HUES6 (cell line): ENCODE data around the gene GGA3.
"Not testable (repeated sequence)": the region's sequence is repeated elsewhere in the genome, so short reads cannot be mapped to it uniquely, and the experiment has no call there.

Source experiments
- H3K27ac ChIP-seq: 2 replicates; pipeline ENCODE4 v1.7.0; 2013; ENCODE audit warnings: low read depth, mild to moderate bottlenecking, low read length, inconsistent platforms
- H3K27me3 ChIP-seq: 2 replicates; pipeline ENCODE4 v1.6.1; 2013; ENCODE audit warnings: low read length; ENCODE audit not compliant: control insufficient read depth, insufficient read depth
- H3K36me3 ChIP-seq: 2 replicates; pipeline ENCODE4 v1.6.1; 2013; ENCODE audit warnings: low read length; ENCODE audit not compliant: control insufficient read depth, insufficient read depth
- H3K4me1 ChIP-seq: 2 replicates; pipeline ENCODE4 v1.6.1; 2013; ENCODE audit warnings: low read length; ENCODE audit not compliant: control insufficient read depth, insufficient read depth
- H3K4me3 ChIP-seq: 2 replicates; pipeline ENCODE4 v1.5.1; 2013; ENCODE audit warnings: low read depth, low read length
- H3K9ac ChIP-seq: one replicate; pipeline ENCODE4 v1.6.1; 2013; ENCODE audit warnings: mild to moderate bottlenecking, low read length
- H3K9me3 ChIP-seq: 2 replicates; pipeline ENCODE4 v1.6.1; 2013; ENCODE audit warnings: low read depth, low read length; ENCODE audit not compliant: control insufficient read depth, insufficient read depth

The GGA3 gene, protein sequence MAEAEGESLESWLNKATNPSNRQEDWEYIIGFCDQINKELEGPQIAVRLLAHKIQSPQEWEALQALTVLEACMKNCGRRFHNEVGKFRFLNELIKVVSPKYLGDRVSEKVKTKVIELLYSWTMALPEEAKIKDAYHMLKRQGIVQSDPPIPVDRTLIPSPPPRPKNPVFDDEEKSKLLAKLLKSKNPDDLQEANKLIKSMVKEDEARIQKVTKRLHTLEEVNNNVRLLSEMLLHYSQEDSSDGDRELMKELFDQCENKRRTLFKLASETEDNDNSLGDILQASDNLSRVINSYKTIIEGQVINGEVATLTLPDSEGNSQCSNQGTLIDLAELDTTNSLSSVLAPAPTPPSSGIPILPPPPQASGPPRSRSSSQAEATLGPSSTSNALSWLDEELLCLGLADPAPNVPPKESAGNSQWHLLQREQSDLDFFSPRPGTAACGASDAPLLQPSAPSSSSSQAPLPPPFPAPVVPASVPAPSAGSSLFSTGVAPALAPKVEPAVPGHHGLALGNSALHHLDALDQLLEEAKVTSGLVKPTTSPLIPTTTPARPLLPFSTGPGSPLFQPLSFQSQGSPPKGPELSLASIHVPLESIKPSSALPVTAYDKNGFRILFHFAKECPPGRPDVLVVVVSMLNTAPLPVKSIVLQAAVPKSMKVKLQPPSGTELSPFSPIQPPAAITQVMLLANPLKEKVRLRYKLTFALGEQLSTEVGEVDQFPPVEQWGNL

DNA sequence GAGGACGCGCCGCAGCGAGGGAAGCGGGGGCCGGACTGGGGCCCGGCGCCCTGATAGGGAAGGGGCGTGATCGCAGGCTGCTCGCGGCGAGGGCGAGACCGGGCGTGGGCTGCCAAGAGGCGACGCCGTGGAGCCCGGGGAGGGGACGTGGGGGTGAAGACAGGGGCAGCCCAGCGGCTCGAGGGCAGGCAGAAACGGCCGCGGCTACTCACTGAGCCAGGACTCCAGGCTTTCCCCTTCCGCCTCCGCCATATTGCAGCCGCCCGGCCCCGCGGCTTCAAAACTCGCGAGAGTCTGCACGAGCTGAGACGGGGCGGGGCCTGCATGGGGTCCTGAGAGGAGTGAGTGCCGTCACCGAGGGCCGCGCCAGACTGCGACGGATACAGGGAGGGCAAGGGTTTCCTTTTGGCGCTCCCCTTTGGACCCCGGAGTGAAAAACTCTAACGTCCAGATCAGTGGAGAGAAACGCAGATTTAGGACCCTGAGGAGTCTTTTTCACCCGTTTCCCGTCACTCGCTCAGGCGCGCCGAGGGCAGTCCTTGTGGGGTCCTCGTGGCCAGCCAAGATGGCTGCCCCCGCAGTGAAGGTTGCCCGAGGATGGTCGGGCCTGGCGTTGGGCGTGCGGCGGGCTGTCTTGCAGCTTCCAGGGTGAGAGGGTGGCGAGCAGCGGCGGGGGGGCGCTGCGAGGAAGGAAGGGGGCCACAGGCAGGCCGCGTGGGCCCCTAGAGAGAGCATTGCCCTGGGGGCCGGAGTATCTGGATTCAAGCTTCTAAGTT, at the start of gene GGA3, which contains the start of gene MRPS7:
Gene GGA3 (minus strand): TSS at position 271 of the 776 bp plus-strand sequence. CDS start 19 bp downstream, at position 252.
Gene MRPS7 (plus strand): TSS at position 544 of the 776 bp plus-strand sequence. CDS start 22 bp downstream, at position 566.
- peak within 1 kb of the TSS; percentile 98 for H3K27ac ChIP-seq
- H3K36me3 ChIP-seq, result peaks cover 30% of the 10 kb centered on the region
- H3K27me3 ChIP-seq, result no peaks in the 10 kb centered on the region
- peaks cover 14% of the 10 kb centered on the region for H3K4me1 ChIP-seq
- no peaks in the 10 kb centered on the region for H3K9me3 ChIP-seq
- H3K4me3 ChIP-seq, result peak within 1 kb of the TSS; percentile 96
- peak within 1 kb of the TSS; percentile 99 for H3K9ac ChIP-seq

DNA sequence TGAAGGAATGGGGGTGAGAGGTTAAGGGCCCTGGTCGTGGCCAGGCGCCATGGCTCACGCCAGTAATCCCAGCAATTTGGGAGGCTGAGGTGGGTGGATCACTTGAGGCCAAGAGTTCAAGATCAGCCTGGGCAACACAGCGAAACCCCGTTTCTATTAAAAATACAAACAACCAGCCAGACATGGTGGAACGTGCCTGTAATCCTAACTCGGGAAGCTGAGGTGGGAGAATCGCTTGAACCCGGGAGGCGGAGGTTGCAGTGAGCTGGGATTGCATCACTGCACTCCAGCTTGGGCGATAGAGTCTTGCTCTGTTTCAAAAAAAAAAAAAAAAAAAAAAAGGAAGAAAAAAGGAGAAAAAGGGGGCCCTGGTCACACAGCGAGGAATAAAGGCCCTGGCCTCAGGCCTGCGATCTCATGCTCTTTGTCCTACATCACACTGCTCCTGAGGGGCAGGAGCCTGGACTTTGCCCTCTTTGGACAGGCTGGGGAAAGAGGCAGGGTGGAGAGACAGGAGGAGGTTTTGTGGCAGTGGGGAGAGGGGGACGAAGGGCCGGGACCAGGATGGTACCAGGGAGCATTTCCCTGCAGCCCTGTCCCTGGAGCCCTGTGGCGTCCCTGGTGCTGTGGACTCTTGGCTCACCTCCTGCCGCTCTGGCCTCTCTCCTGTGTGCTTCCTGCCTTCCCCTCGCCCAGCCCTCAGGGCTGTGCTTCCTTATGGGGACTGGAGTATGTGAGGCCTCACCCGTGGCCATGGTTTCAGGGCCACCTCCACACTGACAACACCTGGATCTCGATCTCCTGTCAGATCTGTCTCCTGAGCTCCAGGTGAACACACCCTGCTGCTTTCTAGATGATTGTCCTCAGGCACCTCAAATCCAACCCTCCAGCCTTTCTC, 47.6 kb upstream of the GGA3 start:
- Histone ChIP-seq H3K4me1 (peaks cover 6% of the 10 kb centered on the region; the same call in 1 of the 2 replicates), H3K9me3 (no peaks in the 10 kb centered on the region), H3K27ac (no peak overlapping the region), H3K4me3 (no peak overlapping the region), H3K9ac (no peak overlapping the region), H3K27me3 (no peaks in the 10 kb centered on the region), H3K36me3 (no peaks in the 10 kb centered on the region)

DNA sequence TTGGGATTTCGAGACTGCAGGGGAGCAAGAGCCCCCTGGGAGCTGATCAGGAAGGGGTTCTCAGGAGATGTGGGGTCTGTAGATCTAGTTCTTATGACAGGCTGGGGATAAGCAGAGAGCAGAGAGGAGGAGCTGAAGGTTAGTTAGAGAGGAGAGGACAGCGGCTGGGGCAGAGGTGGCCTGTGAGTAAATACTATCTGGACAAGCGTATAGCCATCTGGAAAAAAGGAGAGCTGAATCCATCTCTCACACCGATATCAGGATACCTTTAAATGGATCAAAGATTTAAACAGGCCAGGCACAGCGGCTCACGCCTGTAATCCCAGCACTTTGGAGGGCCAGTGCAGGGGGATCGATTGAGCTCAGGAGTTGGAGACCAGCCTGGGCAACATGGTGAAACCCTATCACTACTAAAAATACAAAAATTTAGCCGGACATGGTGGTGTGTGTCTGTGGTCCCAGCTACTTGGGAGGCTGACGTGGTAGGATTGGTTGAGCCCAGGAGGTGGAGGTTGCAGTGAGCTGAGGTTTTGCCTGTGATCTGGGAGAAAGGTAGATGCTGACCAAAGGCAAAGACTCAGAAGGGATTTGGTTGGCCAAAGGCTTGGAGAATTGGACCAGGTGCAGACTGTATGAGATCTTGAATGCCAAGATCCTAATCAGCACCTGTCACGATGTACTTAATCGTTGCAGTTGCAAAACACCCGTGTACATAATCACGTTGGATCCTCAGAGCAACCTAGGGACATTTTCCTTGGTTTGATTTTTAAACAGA, 46.7 kb upstream of the GGA3 start:
- H3K36me3 ChIP-seq, result no peaks in the 10 kb centered on the region
- H3K27ac ChIP-seq, result no peak overlapping the region
- no peaks in the 10 kb centered on the region for H3K27me3 ChIP-seq
- H3K9me3 ChIP-seq, result no peaks in the 10 kb centered on the region
- H3K4me1 ChIP-seq, result peaks cover 6% of the 10 kb centered on the region; the same call in 1 of the 2 replicates
- no peak overlapping the region for H3K4me3 ChIP-seq
- no peak overlapping the region for H3K9ac ChIP-seq

DNA sequence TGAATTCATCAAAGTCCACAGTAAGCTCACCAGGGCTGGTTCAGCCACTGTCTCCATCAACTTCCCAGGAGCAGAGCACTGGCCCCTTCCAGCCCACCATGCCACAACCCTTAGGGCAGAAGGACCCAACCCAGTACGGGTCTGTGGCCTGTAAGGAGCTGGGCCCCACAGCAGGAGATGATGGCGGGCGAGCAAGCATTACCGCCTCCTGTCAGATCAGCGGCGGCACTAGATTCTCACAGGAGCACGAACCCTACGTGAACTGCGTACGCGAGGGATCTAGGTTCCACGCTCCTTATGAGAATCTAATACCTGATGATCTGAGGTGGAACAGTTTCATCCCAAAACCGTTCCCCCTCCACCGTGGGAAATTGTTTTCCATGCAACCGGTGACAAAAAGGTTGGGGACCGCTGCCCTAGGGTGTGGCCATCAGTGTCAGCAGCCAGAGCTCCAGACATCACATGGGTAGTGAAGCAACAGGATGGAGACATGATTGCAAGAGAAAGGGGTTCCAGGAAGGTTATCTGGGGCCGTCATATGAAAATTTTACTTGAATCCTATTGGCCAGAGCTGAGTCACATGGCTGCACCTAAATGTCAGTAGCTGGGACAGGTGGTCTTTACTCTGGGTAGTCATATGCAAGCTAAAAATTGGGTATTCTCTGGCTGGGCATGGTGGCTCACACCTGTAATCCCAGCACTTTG, 40.2 kb upstream of the GGA3 start:
- Histone ChIP-seq H3K9ac (no peak overlapping the region), H3K9me3 (no peaks in the 10 kb centered on the region), H3K27me3 (no peaks in the 10 kb centered on the region), H3K27ac (no peak overlapping the region), H3K4me1 (no peaks in the 10 kb centered on the region), H3K4me3 (no peak overlapping the region), H3K36me3 (no peaks in the 10 kb centered on the region)

DNA sequence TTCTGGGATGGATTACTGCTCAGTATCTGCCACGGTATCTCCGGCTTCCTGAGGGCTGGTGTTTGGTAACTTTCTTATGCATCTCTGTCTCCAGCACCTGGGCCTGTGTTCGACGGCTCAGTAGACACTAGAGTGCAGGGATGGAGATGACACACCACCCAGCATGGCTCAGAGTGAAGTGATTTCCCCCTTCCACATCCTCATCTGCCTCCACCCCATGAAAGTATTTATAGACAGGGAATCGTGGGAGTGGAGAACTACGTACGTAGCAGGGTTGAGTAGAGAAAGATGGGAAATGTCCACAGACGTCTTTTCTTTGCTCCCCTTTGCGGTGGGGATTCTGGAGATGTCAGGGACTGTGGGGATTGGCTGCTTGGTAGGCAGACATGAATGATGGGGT, 39.6 kb upstream of the GGA3 start:
- Histone ChIP-seq H3K9me3 (no peaks in the 10 kb centered on the region), H3K36me3 (no peaks in the 10 kb centered on the region), H3K27me3 (no peaks in the 10 kb centered on the region), H3K4me1 (no peaks in the 10 kb centered on the region), H3K9ac (no peak overlapping the region), H3K4me3 (no peak overlapping the region), H3K27ac (no peak overlapping the region)

DNA sequence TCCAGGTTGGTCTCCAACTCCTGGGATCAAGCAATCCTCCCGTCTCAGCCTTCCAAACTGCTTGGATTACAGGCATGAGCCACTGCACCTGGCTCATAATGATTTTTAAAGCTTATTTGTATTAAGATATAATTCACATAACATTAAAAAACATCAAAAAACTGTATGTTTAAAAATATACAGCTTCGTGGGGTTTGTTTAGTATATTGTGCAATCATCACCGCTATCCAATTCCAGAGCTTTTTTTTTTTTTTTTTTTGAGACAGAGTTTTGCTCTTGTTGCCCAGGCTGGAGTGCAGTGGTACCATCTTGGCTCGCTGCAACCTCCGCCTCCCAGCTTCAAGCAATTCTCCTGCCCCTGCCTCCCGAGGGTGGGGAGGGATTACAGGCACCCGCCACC, 38.9 kb upstream of the GGA3 start:
- Histone ChIP-seq H3K4me1 (no peaks in the 10 kb centered on the region), H3K4me3 (no peak overlapping the region), H3K9me3 (no peaks in the 10 kb centered on the region), H3K27me3 (no peaks in the 10 kb centered on the region), H3K36me3 (no peaks in the 10 kb centered on the region), H3K9ac (no peak overlapping the region), H3K27ac (no peak overlapping the region)

DNA sequence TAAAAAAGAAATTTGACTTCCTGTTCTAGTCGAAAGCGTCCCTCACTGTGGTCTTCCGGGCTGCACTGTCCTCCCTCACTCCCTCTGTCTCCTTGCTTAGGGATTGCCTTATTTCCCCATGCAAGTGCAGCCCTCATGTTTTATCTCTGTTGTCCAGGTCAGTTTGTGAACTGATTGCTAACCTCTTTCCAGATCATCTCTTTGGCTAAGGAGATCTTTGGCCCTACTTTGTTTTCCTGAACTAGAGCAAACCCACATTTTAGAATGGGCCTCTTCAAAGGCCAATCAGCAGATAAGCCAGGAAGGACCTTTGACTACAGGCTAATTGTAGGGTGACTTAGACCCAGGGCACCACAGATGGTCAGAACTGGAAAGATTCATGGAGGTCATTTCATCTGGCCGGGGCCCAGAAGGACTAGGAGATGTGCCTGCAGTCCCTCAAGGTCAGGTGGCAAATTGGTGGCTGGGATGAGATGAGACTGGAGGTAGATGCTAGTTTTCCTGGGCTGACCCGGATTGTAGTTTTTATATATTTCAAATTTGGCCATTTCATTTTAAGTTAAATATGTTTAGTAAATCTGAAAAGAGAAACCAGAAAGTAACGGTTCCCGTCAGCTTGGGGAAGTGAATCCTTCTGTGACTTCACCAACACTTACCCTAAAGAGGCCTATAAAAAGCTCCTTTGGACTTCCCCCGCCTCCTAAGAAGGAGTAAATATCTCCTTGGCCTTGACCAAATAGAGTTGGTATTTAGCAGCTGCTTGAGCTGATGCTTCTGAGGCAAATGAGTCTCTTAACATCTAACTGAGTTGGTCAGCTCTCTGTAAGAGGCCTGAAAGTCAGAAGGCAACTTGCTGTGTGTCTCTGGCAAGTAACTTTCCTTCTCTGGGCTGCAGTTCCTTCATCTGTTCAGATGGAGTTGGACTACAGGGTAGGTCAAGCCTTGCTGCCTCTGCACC, 34.1 kb upstream of the GGA3 start:
- no peak overlapping the region for H3K4me3 ChIP-seq

DNA sequence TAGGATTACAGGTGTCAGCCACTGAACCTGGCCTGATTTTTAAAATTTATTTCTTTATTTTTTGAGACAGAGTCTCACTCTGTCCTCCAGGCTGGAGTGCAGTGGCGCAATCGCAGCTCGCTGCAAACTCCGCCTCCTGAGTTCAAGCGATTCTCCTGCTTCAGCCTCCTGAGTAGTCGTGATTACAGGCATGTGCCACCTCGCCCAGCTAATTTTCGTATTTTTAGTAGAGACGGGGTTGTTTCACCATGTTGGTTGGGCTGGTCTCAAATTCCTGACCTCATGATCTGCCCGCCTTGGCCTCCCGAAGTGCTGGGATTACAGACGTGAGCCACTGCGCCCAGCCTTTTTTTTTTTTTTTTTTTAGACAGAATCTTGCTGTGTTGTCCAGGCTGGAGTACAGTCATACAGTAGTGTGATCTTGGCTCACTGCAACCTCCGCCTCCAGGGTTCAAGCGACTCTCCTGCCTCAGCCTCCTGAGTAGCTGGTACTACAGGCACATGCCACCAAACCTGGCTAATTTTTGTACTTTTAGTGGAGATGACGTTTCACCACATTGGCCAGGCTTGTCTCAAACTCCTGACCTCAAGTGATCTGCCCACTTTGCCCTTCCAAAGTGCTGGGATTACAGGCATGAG, 31.5 kb upstream of the GGA3 start:
- H3K9ac ChIP-seq, H3K4me1 ChIP-seq, H3K27ac ChIP-seq, H3K9me3 ChIP-seq, H3K36me3 ChIP-seq, H3K4me3 ChIP-seq, H3K27me3 ChIP-seq: not testable (repeated sequence)

More for the DNA sequence above, 34.1 kb upstream of the GGA3 start:
- no peaks in the 10 kb centered on the region for H3K27me3 ChIP-seq
- no peak overlapping the region for H3K27ac ChIP-seq
- no peaks in the 10 kb centered on the region for H3K36me3 ChIP-seq
- H3K9ac ChIP-seq, result no peak overlapping the region
- no peaks in the 10 kb centered on the region for H3K9me3 ChIP-seq
- H3K4me1 ChIP-seq, result no peaks in the 10 kb centered on the region
